H1 (cell line): ENCODE results near the gene MCM5. TPM values are rescaled to one million over a fixed set of nuclear protein-coding genes. Genes with fewer than 3 reads are reported as not detected.

Experiments used
- CTCF ChIA-PET: fragments of 300-600 bp; sonication (Branson Sonifier 250); formaldehyde crosslinking; loops from one replicate; lab custom pipeline; 2021; ENCODE audit not compliant: partially characterized antibody; lab: Charles Lee
- POLR2A ChIA-PET: fragments of 300-600 bp; sonication (Branson Sonifier 250); formaldehyde crosslinking; loops from one replicate; lab custom pipeline; 2021; ENCODE audit warnings: inconsistent platforms; ENCODE audit not compliant: partially characterized antibody; lab: Charles Lee
- DNase-seq, 2 experiments: peaks; one replicate each; pipeline versions ENCODE4 v3.0.0 to v3.0.0-alpha.2; 2010 to 2022; ENCODE audit warnings: low spot score in 2 of 2, low read depth in 1 of 2, mixed read lengths in 1 of 2
- FAIRE-seq: peaks from 2 replicates; lab custom pipeline; 2011; peaks lifted over from hg19 to GRCh38; lab: Jason Lieb, UNC
- H2AFZ ChIP-seq: 2 replicates; pipeline ENCODE4 v1.8.1; 2012; ENCODE audit warnings: low read length, inconsistent platforms
- H2AK5ac ChIP-seq: 2 replicates; pipeline ENCODE4 v1.6.1; 2013; ENCODE audit warnings: low read depth, low read length
- H2BK120ac ChIP-seq: replicated peaks from 2 replicates; pipeline ENCODE3; 2013; ENCODE audit warnings: low read depth, low read length, inconsistent platforms
- H2BK12ac ChIP-seq: 2 replicates; pipeline ENCODE4 v1.6.1; 2013; ENCODE audit warnings: low read depth, low read length
- H2BK15ac ChIP-seq: 2 replicates; pipeline ENCODE4 v1.6.1; 2013; ENCODE audit warnings: low read length
- H2BK20ac ChIP-seq: 2 replicates; pipeline ENCODE4 v1.6.1; 2013; ENCODE audit warnings: low read length
- H2BK5ac ChIP-seq: 2 replicates; pipeline ENCODE4 v1.6.1; 2013; ENCODE audit warnings: low read depth, low read length
- H3K14ac ChIP-seq: 2 replicates; pipeline ENCODE4 v1.6.1; 2013; ENCODE audit warnings: inconsistent platforms; ENCODE audit not compliant: insufficient read length
- H3K18ac ChIP-seq: 2 replicates; pipeline ENCODE4 v1.6.1; 2013; ENCODE audit warnings: low read length; ENCODE audit errors: extremely low read depth
- H3K23ac ChIP-seq: 2 replicates; pipeline ENCODE4 v1.6.1; 2013; ENCODE audit warnings: inconsistent platforms; ENCODE audit not compliant: insufficient read length
- H3K23me2 ChIP-seq: 2 replicates; pipeline ENCODE4 v1.6.1; 2013; ENCODE audit warnings: low read depth, low read length
- H3K27ac ChIP-seq: 2 replicates; pipeline ENCODE4 v1.6.1; 2011; ENCODE audit warnings: low read depth, low read length, inconsistent platforms
- H3K27me3 ChIP-seq, 4 experiments: replicated peaks in 1 of 4; 1 replicate in 1 of 4; 2 replicates in 3 of 4; pipeline versions ENCODE4 v1.6.1 to v1.8.1; 2011 to 2013; ENCODE audit warnings: low read length in 3 of 4, mild to moderate bottlenecking in 3 of 4, inconsistent platforms in 2 of 4, mixed read lengths in 2 of 4, moderate library complexity in 1 of 4; ENCODE audit not compliant: control insufficient read depth in 3 of 4, insufficient read depth in 3 of 4; ENCODE audit errors: extremely low read depth in 1 of 4
- H3K36me3 ChIP-seq, 4 experiments: 2 replicates each; pipeline versions ENCODE4 v1.6.1 to v1.8.1; 2011 to 2013; ENCODE audit warnings: mild to moderate bottlenecking in 4 of 4, low read length in 3 of 4, moderate library complexity in 2 of 4, control low read depth in 1 of 4, inconsistent platforms in 1 of 4; ENCODE audit not compliant: insufficient read depth in 4 of 4, control insufficient read depth in 2 of 4
- H3K4ac ChIP-seq: replicated peaks from 2 replicates; pipeline ENCODE3; 2013; ENCODE audit warnings: low read length, low read depth, mixed read lengths, inconsistent platforms; ENCODE audit not compliant: insufficient read length
- H3K4me1 ChIP-seq, 4 experiments: replicated peaks in 1 of 4; 1 replicate in 1 of 4; 2 replicates in 3 of 4; pipeline versions ENCODE4 v1.6.1 to v1.8.1; 2011 to 2013; ENCODE audit warnings: low read length in 3 of 4, inconsistent platforms in 2 of 4, mixed read lengths in 1 of 4; ENCODE audit not compliant: insufficient read depth in 4 of 4, control insufficient read depth in 3 of 4
- H3K4me2 ChIP-seq, 2 experiments: 2 replicates each; pipeline versions ENCODE4 v1.6.1 to v1.8.1; 2011 to 2013; ENCODE audit warnings: low read depth in 2 of 2, low read length in 2 of 2, control low read depth in 1 of 2, inconsistent platforms in 1 of 2, mild to moderate bottlenecking in 1 of 2; ENCODE audit not compliant: insufficient read depth in 1 of 2
- H3K4me3 ChIP-seq, 4 experiments: fragments of 200-600, 300-600 bp in 1 of 4; sonication (generic), shearing (Covaris generic), sonication (Bioruptor Twin) in 1 of 4; 2 replicates each; pipeline versions ENCODE4 v1.5.1 to v1.8.1; 2011 to 2016; ENCODE audit warnings: low read length in 4 of 4, low read depth in 3 of 4, control low read depth in 2 of 4, inconsistent platforms in 2 of 4, mild to moderate bottlenecking in 2 of 4, mixed read lengths in 1 of 4, moderate library complexity in 1 of 4; ENCODE audit not compliant: insufficient read depth in 2 of 4; ENCODE audit errors: extremely low read depth in 1 of 4
- H3K56ac ChIP-seq: replicated peaks from 2 replicates; pipeline ENCODE3; 2013; ENCODE audit warnings: low read depth, mild to moderate bottlenecking, mixed read lengths, low read length, inconsistent platforms; ENCODE audit not compliant: insufficient read length
- H3K79me1 ChIP-seq: 2 replicates; pipeline ENCODE4 v1.6.1; 2013; ENCODE audit warnings: low read depth, low read length, control low read depth
- H3K79me2 ChIP-seq, 2 experiments: 2 replicates each; pipeline versions ENCODE4 v1.6.1 to v1.8.1; 2012 to 2013; ENCODE audit warnings: low read length in 2 of 2, mild to moderate bottlenecking in 2 of 2, inconsistent platforms in 1 of 2; ENCODE audit not compliant: insufficient read depth in 2 of 2, control insufficient read depth in 1 of 2
- H3K9ac ChIP-seq, 4 experiments: replicated peaks in 1 of 4; 1 replicate in 1 of 4; 2 replicates in 3 of 4; pipeline versions ENCODE4 v1.6.1 to v1.8.1; 2011 to 2013; ENCODE audit warnings: low read depth in 3 of 4, low read length in 3 of 4, control low read depth in 2 of 4, mild to moderate bottlenecking in 2 of 4, moderate library complexity in 2 of 4, inconsistent platforms in 1 of 4; ENCODE audit errors: extremely low read depth in 1 of 4
- H3K9me3 ChIP-seq, 2 experiments: 2 replicates each; pipeline versions ENCODE4 v1.6.1 to v1.8.1; 2012 to 2013; ENCODE audit warnings: mild to moderate bottlenecking in 2 of 2, moderate library complexity in 2 of 2, control low read depth in 1 of 2, inconsistent platforms in 1 of 2, low read depth in 1 of 2, low read length in 1 of 2, mixed read lengths in 1 of 2; ENCODE audit not compliant: insufficient read depth in 2 of 2
- H4K20me1 ChIP-seq, 2 experiments: replicated peaks in 1 of 2; 2 replicates each; pipeline versions ENCODE3 to v1.8.1; 2011 to 2013; ENCODE audit warnings: inconsistent platforms in 2 of 2, low read length in 2 of 2, mild to moderate bottlenecking in 1 of 2; ENCODE audit not compliant: insufficient read depth in 2 of 2, control insufficient read depth in 1 of 2
- H4K5ac ChIP-seq: 2 replicates; pipeline ENCODE4 v1.6.1; 2013; ENCODE audit warnings: low read length, low read depth, mixed read lengths, inconsistent platforms; ENCODE audit not compliant: insufficient read length
- H4K8ac ChIP-seq: 2 replicates; pipeline ENCODE4 v1.8.0; 2013; ENCODE audit warnings: mild to moderate bottlenecking, moderate library complexity, low read length, inconsistent platforms; ENCODE audit not compliant: insufficient read depth; ENCODE audit errors: extremely low read depth
- H4K91ac ChIP-seq: replicated peaks from 2 replicates; pipeline ENCODE3; 2013; ENCODE audit warnings: low read length, mixed read lengths, inconsistent platforms; ENCODE audit not compliant: insufficient read length
- CTCF ChIP-seq, 3 experiments: IDR thresholded peaks; 1 replicate in 2 of 3; 2 replicates in 1 of 3; pipeline versions ENCODE4 v1.5.1 to v1.6.1; 2011; ENCODE audit warnings: low read length in 3 of 3, mild to moderate bottlenecking in 3 of 3, inconsistent platforms in 2 of 3, low read depth in 1 of 3, moderate library complexity in 1 of 3; ENCODE audit not compliant: insufficient read depth in 1 of 3; ENCODE audit errors: control extremely low read depth in 1 of 3
- HDAC2 ChIP-seq, 2 experiments: fragments of 300-600 bp in 1 of 2; sonication (generic) in 1 of 2; IDR thresholded peaks; 2 replicates each; pipeline ENCODE4 v1.6.1; 2011 to 2012; ENCODE audit warnings: low read depth in 2 of 2, low read length in 2 of 2, mild to moderate bottlenecking in 2 of 2, moderate library complexity in 2 of 2, borderline replicate concordance in 1 of 2, inconsistent platforms in 1 of 2
- JUN ChIP-seq: IDR thresholded peaks from 2 replicates; pipeline ENCODE4 v1.6.1; 2011; ENCODE audit warnings: low read depth, mild to moderate bottlenecking, improper control_type of control experiment, low read length
- RAD21 ChIP-seq, 2 experiments: IDR thresholded peaks in 1 of 2; conservative IDR thresholded peaks in 1 of 2; 2 replicates each; pipeline ENCODE4 v1.6.1; 2011; ENCODE audit warnings: low read depth in 2 of 2, low read length in 2 of 2, improper control_type of control experiment in 1 of 2, inconsistent platforms in 1 of 2, mild to moderate bottlenecking in 1 of 2, moderate library complexity in 1 of 2
- TAF1 ChIP-seq: IDR thresholded peaks from 2 replicates; pipeline ENCODE4 v1.6.1; 2011; ENCODE audit warnings: mild to moderate bottlenecking, low read depth, low read length
- WGBS, 2 experiments: shearing (Covaris generic) in 1 of 2; methylation state at CpG; one replicate each; pipeline versions ENCODE4 v1.1.6 to v1.1.7; 2013 to 2015; ENCODE audit warnings: low lambda C conversion rate in 2 of 2, mixed read lengths in 2 of 2, inconsistent platforms in 1 of 2, low coverage in 1 of 2, missing lambda C conversion rate in 1 of 2; ENCODE audit not compliant: insufficient replicate concordance in 2 of 2, insufficient coverage in 1 of 2, insufficient read length in 1 of 2; ENCODE audit errors: extremely low coverage in 1 of 2, missing lambda C conversion rate in 1 of 2; 5-methylcytosine and 5-hydroxymethylcytosine counted together
- polyA plus RNA-seq, 7 experiments: library from polyadenylated mRNA; depleted of rRNA in 3 of 7; stranded (reverse) in 5 of 7; unstranded in 2 of 7; fragments of >200 nt in 5 of 7; fragments of 200-250 nt in 2 of 7; gene quantifications; 1 replicate in 5 of 7; 2 replicates in 1 of 7; 4 replicates in 1 of 7; pipeline versions ENCODE4 v1.2.1 to v1.2.3, GENCODE V29; 2011 to 2013; ENCODE audit warnings: missing spikeins in 2 of 7, mixed read lengths in 2 of 7
- total RNA-seq: library from RNA; stranded (reverse); fragmentation: NEBNext Ultra II Directional; extraction: Animal tissue kit (Norgen Biotek cat#: 25700); gene quantifications from 2 replicates; pipeline ENCODE4 v1.2.1, GENCODE V29; 2021

MCM5 gene
- total and polyA plus RNA-seq, 2 of the 8 experiments (the other 6 are each of a cell fraction or from before 2014, with no cell fraction given): 210 to 305 TPM

DNA sequence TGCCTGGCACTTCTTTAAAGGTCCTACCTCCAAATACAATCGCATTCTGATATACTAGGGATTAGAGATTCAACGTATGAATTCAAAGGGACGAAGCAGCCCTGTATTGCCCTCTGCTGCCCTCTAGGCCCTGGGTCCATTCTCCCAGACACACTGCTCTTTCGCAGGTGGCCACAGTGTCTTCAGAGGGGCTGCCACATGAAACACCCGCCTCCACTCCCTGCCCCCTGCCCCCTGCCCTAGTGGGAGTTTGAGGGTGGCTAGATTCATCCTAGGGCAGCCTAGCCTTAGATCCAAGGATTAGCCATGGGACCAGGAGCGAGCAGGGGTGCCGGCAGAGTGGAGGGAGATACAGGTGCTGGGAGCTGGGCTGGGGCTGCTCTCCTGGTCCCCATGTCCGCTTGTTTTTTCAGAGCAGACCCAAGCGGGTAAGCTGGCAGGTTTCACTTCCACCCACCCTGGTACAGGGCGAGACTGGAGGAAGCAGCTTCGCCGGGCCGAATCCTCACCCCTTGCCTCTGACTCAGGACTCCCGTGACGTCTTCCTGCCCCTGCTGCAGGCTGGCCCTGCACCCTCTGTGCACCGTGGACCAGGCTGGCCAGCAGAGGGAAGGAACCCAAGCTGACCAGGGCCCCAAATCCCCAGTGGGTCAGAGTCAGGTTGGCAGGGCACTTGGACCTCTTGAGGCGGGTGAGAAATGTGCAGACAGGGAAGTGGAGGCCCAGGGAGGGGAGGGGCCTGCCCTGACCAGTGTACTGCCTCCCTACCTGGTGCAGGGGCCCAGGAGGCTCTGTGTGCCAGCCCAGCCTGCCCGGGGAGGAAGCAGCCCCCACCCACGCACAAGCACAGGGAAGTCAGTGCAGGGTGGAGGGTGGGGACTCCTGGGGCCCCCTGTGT, 47.5 kb upstream of the MCM5 start:
- peak overlapping the region; percentile 71; the same call in 1 of the 2 replicates for H3K18ac ChIP-seq
- 78% methylated on average over 19 of the region's 19 CpGs; no CpG with 5 or more reads in 1 of the 2 experiments for WGBS, 2 experiments
- H4K91ac ChIP-seq: peak overlapping the region; percentile 57
- peaks cover 0 to 1% of the 10 kb centered on the region in 2 experiments for H4K20me1 ChIP-seq
- H3K4me1 ChIP-seq: peaks cover 0 to 12% (median 5%) of the 10 kb centered on the region in 4 experiments; a peak in 5 of 7 replicates
- no peaks in the 10 kb centered on the region for H3K79me2 ChIP-seq
- no peak overlapping the region for H2AK5ac ChIP-seq
- DNase-seq (peak in 1 of 2 experiments; percentile 76), FAIRE-seq (peak; percentile 62)
- H4K5ac ChIP-seq: peak overlapping the region; percentile 23
- H3K27me3 ChIP-seq: peaks cover 0 to 4% (median 0%) of the 10 kb centered on the region in 4 experiments; a peak in 4 of 7 replicates
- no peak overlapping the region; the same call in 1 of the 2 replicates for H2BK20ac ChIP-seq
- H3K56ac ChIP-seq: no peak overlapping the region
- no peaks in the 10 kb centered on the region for H3K9me3 ChIP-seq
- no peaks in the 10 kb centered on the region for H3K36me3 ChIP-seq
- peak overlapping the region; percentile 81; the same call in 1 of the 2 replicates for H2BK15ac ChIP-seq
- H2BK120ac ChIP-seq: no peak overlapping the region
- H3K9ac ChIP-seq: no peak overlapping the region
- TF ChIP-seq RAD21 (IDR thresholded peaks at IDR 0.05 in 1 of 2, conservative IDR thresholded peaks at IDR 0.05 in 1 of 2; ENCODE audit: low read depth in 2 of 2, low read length in 2 of 2) (peak; percentile 35 to 41), HDAC2 (IDR thresholded peaks at IDR 0.05; ENCODE audit: borderline replicate concordance in 1 of 2, low read depth in 2 of 2, low read length in 2 of 2) (peak in 1 of 2 experiments; percentile 73; a peak in 1 of 4 replicates), TAF1 (0 out of 2 replicates have a peak, but pooled peaks have one; percentile 20), CTCF (IDR thresholded peaks at IDR 0.05; ENCODE audit: control extremely low read depth in 1 of 3, insufficient read depth in 1 of 3, low read depth in 1 of 3, low read length in 3 of 3) (peak; percentile 55 to 71 (median 65)), JUN (no peak)
- TF ChIP-seq, all 59 proteins: peak for 4
- Histone ChIP-seq H3K4me2 (no peak overlapping the region; a peak in 1 of 4 replicates), H3K23me2 (peaks cover 3% of the 10 kb centered on the region; the same call in 1 of the 2 replicates), H3K27ac (no peak overlapping the region), H3K79me1 (no peaks in the 10 kb centered on the region), H4K8ac (peak overlapping the region; percentile 60; the same call in 1 of the 2 replicates), H3K4ac (peak overlapping the region; percentile 60), H2AFZ (peak overlapping the region; percentile 69; the same call in 1 of the 2 replicates), H3K23ac (no peak overlapping the region), H2BK5ac (0 out of 2 replicates have a peak overlapping the region, but pooled peaks have one; percentile 39), H3K14ac (no peak overlapping the region), H2BK12ac (peak overlapping the region; percentile 95; the same call in 1 of the 2 replicates), H3K4me3 (no peak overlapping the region)
- ChIA-PET CTCF (interaction anchor here (0.6 to 5.1 kb wide), 30 partner anchors 9 to 334 kb away, joined by 3 to 39 read pairs (median 4); partner anchors contain the start of gene RASD2), POLR2A (interaction anchor here (0.6 to 5.7 kb wide), 13 partner anchors 16 to 240 kb away, joined by 3 to 36 read pairs (median 4); partner anchors contain the start of gene HMOX1)
